GM10847 (cell line): ENCODE measurements around the gene OR2L3.

ENCODE experiments used
- POLR2A ChIP-seq: IDR thresholded peaks from 2 replicates; pipeline ENCODE4 v1.6.1; 2011; ENCODE audit not compliant: insufficient read length; ENCODE audit errors: extremely low read depth

OR2L3 gene

DNA sequence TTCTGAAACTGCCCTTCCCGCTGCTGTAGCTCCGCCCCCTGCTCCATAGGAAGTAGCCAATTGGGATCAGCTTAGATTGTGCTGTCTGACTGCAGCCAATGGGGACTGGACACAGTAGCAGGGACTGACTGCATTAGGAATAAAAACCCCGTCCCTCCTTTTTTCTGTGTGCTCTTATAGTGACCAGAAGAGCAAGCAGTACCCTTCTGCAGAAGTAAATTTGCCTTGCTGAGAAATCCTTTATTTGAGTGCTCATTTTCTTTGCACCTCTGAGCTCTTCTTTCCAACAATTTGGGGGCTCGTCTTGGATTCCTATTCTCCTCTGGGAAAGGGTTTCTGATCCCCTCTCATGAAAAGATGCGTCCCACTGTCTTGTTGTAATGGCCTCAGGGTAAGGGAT is 64.5 kb downstream of the OR2L3 start:
- no peak for TF ChIP-seq POLR2A
